Heart right ventricle (tissue), 16 donors: ENCODE data around the gene TAF4. TPM values are rescaled to one million over a fixed set of nuclear protein-coding genes. Genes with fewer than 3 reads are reported as not detected.

Source experiments
- ATAC-seq, 8 donors: fragments of 200-7000 bp; cut with Tn5 transposase; one replicate each; pipeline ENCODE4 v1.9.1; 2020; ENCODE audit warnings: mild to moderate bottlenecking in 8 of 8, moderate library complexity in 8 of 8, moderate number of reproducible peaks in 1 of 8
- DNase-seq, 2 donors: peaks; one replicate each; pipeline ENCODE4 v3.0.0-alpha.2; 2020
- H3K27ac ChIP-seq, 10 donors: fragments of 200-600 bp; sonication (generic) in 2 of 10; one replicate each; pipeline versions ENCODE4 v1.5.0 to v1.8.0; 2020 to 2022; ENCODE audit warnings: mild to moderate bottlenecking in 3 of 10
- H3K27me3 ChIP-seq, 7 donors: fragments of 200-600 bp; one replicate each; pipeline ENCODE4 v1.8.0; 2021 to 2022; ENCODE audit warnings: mild to moderate bottlenecking in 2 of 7
- H3K36me3 ChIP-seq, 9 donors: fragments of 200-600 bp; sonication (generic) in 1 of 9; one replicate each; pipeline versions ENCODE4 v1.5.0 to v1.8.0; 2020 to 2022; ENCODE audit warnings: mild to moderate bottlenecking in 2 of 9
- H3K4me1 ChIP-seq, 9 donors: fragments of 200-600 bp; sonication (generic) in 1 of 9; one replicate each; pipeline versions ENCODE4 v1.5.0 to v1.8.0; 2020 to 2022; ENCODE audit warnings: mild to moderate bottlenecking in 4 of 9
- H3K4me3 ChIP-seq, 10 donors: fragments of 200-600 bp; sonication (generic) in 2 of 10; one replicate each; pipeline versions ENCODE4 v1.5.0 to v1.8.0; 2020 to 2022; ENCODE audit warnings: mild to moderate bottlenecking in 7 of 10, moderate library complexity in 2 of 10
- H3K9me3 ChIP-seq, 11 donors: fragments of 200-600 bp in 10 of 11; sonication (generic) in 2 of 11; one replicate each; pipeline versions ENCODE4 v1.5.0 to v1.8.0; 2013 to 2022; ENCODE audit warnings: mild to moderate bottlenecking in 2 of 11, control low read depth in 1 of 11, moderate library complexity in 1 of 11
- WGBS, 2 donors: extraction: QIAGEN DNeasy Blood & Tissue Kit; methylation state at CpG; one replicate each; pipeline ENCODE4 v1.1.7; 2013; ENCODE audit warnings: inconsistent platforms in 1 of 2; 5-methylcytosine and 5-hydroxymethylcytosine counted together
- intact Hi-C, 10 donors: fragments of 100-400 bp; cut with DNase I; formaldehyde crosslinking; loops; one replicate each; pipeline versions ENCODE4 v1.11.1 to v1.14.2; 2022
- polyA plus RNA-seq, 2 donors: library from polyadenylated mRNA; stranded (reverse); fragments of 200-250 nt; gene quantifications; one replicate each; pipeline ENCODE4 v1.2.3, GENCODE V29; 2013
- total RNA-seq, 10 donors: library from RNA; stranded (reverse); fragmentation: NEBNext Ultra II Directional in 3 of 10; extraction: Animal tissue kit (Norgen Biotek cat#: 25700) in 3 of 10; gene quantifications; one replicate each; pipeline versions ENCODE4 v1.2.1 to v1.2.4, GENCODE V29; 2021 to 2023
- TF ChIP-seq, protein P1 (sequence below), 9 donors: fragments of 200-600 bp; sonication (generic) in 2 of 9; IDR thresholded peaks; one replicate each; pipeline versions ENCODE4 v1.5.0 to v1.8.0; 2021 to 2022; ENCODE audit warnings: antibody characterized with exemption in 9 of 9, mild to moderate bottlenecking in 5 of 9, moderate library complexity in 1 of 9
- donor health status: Arrhythmogenic right ventricular cardiomyopathy.
- donor health status: ischemic (EF 13 %, LVEDD 7.1; RV severe dilation, severe dysfunction).
- donor health status: healthy with polysubstance abuse.
- donor health status: DM: no; HTN: yes; CAD: no.
- donor health status: DM: no; HTN: no; CAD: no.
- donor health status: ischemic (EF 25% LVEDD 6.9; RV normal size, moderate dysfunction).
- donor health status: ischemic (EF 25% LVEDD 5.7; RV mildly dilated, moderate dysfunction).
- donor health status: healthy.
- donor health status: DM: yes; HTN: yes; CAD: no.
- donor health status: Ischemic cardiomyopathy.
- donor health status: ischemic (EF 35%, LVEDD 5.7; RV mildly dilated, moderate dysfunction).
- donor health status: nonischemic (EF 11% LVEDD 7.7; RV severe dilation, severe dysfunction).
- donor health status: DM: yes; HTN: yes; CAD: no.
- donor health status: PGD.
- donor health status: ischemic (EF 29% LVEDD 5.4; RV normal size, mild dysfunction).
- donor health status: nonischemic (EF 23%, LVEDD 6.1; RV moderate dilation, normal function).

The TAF4 gene
- total and polyA plus RNA-seq, 12 donors = 3.7 to 14.8 (median 11.0) TPM

DNA sequence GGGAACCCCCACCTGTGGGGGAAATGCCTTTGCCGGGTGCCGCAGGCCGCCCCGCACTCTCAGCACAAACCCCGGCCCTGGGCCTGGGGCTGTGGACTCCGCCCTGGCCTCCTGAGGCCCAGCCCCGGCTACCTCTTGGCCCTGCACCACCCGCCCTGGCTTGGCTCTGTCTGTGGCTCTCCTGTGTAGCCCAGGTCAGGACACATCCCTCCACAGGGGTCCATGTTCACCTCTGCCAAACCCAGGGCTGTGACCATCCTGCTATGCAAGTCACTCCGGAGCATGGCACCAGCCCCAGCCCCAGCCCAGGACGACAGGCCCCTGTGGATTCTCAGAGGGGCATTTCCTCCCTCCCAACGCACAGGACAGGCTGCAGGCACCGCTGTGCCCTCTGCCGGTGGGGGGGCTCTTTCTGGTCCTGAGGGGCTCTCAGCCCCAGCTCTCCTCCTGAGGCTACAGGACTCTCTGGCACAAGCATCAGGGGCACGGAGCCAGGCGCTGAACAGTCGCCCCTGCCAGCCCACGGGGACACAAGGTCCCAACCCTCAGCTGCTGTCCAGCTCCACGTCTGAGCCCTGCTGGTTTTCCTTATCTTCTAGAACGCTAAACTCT, 45.7 kb downstream of the TAF4 start:
- DNase-seq = peak; percentile 51 to 73
- no peaks in the 10 kb centered on the region for H3K9me3 ChIP-seq
- H3K4me1 ChIP-seq = peaks cover 20 to 68% (median 38%) of the 10 kb centered on the region in 9 donors
- H3K27ac ChIP-seq = peak overlapping the region in 4 of 10 donors; percentile 2 to 22 (median 18)
- H3K4me3 ChIP-seq = no peak overlapping the region
- peak; percentile 51 to 91 (median 70) for ATAC-seq
- no peaks in the 10 kb centered on the region for H3K36me3 ChIP-seq
- TF ChIP-seq, protein P1, sequence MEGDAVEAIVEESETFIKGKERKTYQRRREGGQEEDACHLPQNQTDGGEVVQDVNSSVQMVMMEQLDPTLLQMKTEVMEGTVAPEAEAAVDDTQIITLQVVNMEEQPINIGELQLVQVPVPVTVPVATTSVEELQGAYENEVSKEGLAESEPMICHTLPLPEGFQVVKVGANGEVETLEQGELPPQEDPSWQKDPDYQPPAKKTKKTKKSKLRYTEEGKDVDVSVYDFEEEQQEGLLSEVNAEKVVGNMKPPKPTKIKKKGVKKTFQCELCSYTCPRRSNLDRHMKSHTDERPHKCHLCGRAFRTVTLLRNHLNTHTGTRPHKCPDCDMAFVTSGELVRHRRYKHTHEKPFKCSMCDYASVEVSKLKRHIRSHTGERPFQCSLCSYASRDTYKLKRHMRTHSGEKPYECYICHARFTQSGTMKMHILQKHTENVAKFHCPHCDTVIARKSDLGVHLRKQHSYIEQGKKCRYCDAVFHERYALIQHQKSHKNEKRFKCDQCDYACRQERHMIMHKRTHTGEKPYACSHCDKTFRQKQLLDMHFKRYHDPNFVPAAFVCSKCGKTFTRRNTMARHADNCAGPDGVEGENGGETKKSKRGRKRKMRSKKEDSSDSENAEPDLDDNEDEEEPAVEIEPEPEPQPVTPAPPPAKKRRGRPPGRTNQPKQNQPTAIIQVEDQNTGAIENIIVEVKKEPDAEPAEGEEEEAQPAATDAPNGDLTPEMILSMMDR (IDR thresholded peaks at IDR 0.05) = no peak
- no peaks in the 10 kb centered on the region for H3K27me3 ChIP-seq
- intact Hi-C loops = loop anchor here in 9 of 10 donors (5.0 to 10.0 kb wide), 8 partner anchors 42 to 385 kb away; partner anchors contain the start of genes RPS21 (in 3 of the 9), CABLES2 (in 2 of the 9), PSMA7 (in 2 of the 9) and SS18L1 (in 2 of the 9)
- WGBS, 2 donors = 58 to 62% methylated on average over 19 of the region's 19 CpGs

- Histone ChIP-seq H3K27ac (peak overlapping the region in 4 of 10 donors; percentile 2 to 22 (median 18)), H3K4me3 (no peak overlapping the region), H3K27me3 (no peaks in the 10 kb centered on the region), H3K36me3 (peaks cover 0 to 2% (median 0%) of the 10 kb centered on the region in 9 donors), H3K9me3 (no peaks in the 10 kb centered on the region), H3K4me1 (peaks cover 19 to 61% (median 35%) of the 10 kb centered on the region in 9 donors)
- peak in 1 of 8 donors; percentile 30 for ATAC-seq
- WGBS, 2 donors = 66 to 84% methylated on average over 19 of the region's 19 CpGs
- no peak for DNase-seq
- intact Hi-C loops = loop anchor here in 6 of 10 donors (5.0 to 10.0 kb wide), 4 partner anchors 123 to 386 kb away; partner anchors contain the start of genes CABLES2 (in 2 of the 6), RPS21 (in 2 of the 6), PSMA7 (in 1 of the 6) and SS18L1 (in 1 of the 6)
- TF ChIP-seq, protein P1 (IDR thresholded peaks at IDR 0.05) = no peak
These were observed 46.4 kb downstream of the TAF4 start for GRCh38 chr20:62019144-62019805.

GRCh38 chr20:62018437-62019143, 47.1 kb downstream of the TAF4 start:
- intact Hi-C loops = loop anchor here in 6 of 10 donors (5.0 to 10.0 kb wide), 4 partner anchors 124 to 386 kb away; partner anchors contain the start of genes CABLES2 (in 2 of the 6), RPS21 (in 2 of the 6), PSMA7 (in 1 of the 6) and SS18L1 (in 1 of the 6)
- TF ChIP-seq, protein P1 (IDR thresholded peaks at IDR 0.05) = no peak
- Histone ChIP-seq H3K27ac (no peak overlapping the region), H3K27me3 (no peaks in the 10 kb centered on the region), H3K36me3 (peaks cover 0 to 6% (median 0%) of the 10 kb centered on the region in 9 donors), H3K4me1 (peaks cover 17 to 56% (median 35%) of the 10 kb centered on the region in 9 donors), H3K4me3 (no peak overlapping the region), H3K9me3 (no peaks in the 10 kb centered on the region)
- 82% methylated on average over 23 of the region's 23 CpGs for WGBS, 2 donors
- DNase-seq (no peak), ATAC-seq (no peak)
